Activated naive CD4-positive, alpha-beta T cell treated with anti-CD3 and anti-CD28 coated beads for 36 hours (primary cell): ENCODE measurements around the gene GCLC. TPM values are rescaled to one million over a fixed set of nuclear protein-coding genes. Genes with fewer than 3 reads are reported as not detected.

Source experiments
- CTCF ChIA-PET: fragments of 350-600 bp; sonication (Branson Sonifier 250); formaldehyde crosslinking; loops from one replicate; lab custom pipeline; 2021; ENCODE audit warnings: antibody characterized with exemption; lab: Charles Lee
- DNase-seq: peaks from one replicate; pipeline ENCODE4 v3.0.0-alpha.2; 2020
- H3K27ac Mint-ChIP-seq: one replicate; pipeline ENCODE4 v1.8.0; 2021; ENCODE audit warnings: mild to moderate bottlenecking, mixed read lengths
- H3K27me3 Mint-ChIP-seq: one replicate; pipeline ENCODE4 v1.8.0; 2021; ENCODE audit warnings: low read depth, mixed read lengths
- H3K36me3 Mint-ChIP-seq: one replicate; pipeline ENCODE4 v1.8.0; 2021; ENCODE audit warnings: low read depth, mixed read lengths
- H3K4me1 Mint-ChIP-seq: one replicate; pipeline ENCODE4 v1.8.0; 2021; ENCODE audit warnings: low read depth, mixed read lengths
- H3K4me3 Mint-ChIP-seq: one replicate; pipeline ENCODE4 v1.8.0; 2021; ENCODE audit warnings: mild to moderate bottlenecking, moderate library complexity, mixed read lengths
- H3K9me3 Mint-ChIP-seq: one replicate; pipeline ENCODE4 v1.8.0; 2021; ENCODE audit warnings: mixed read lengths
- intact Hi-C: fragments of 100-400 bp; cut with micrococcal nuclease; formaldehyde crosslinking; loops from one replicate; pipeline ENCODE4 v1.15.1; 2023
- total RNA-seq, 2 experiments: library from RNA; stranded (reverse); gene quantifications; one replicate each; pipeline ENCODE4 v1.2.3, GENCODE V29; 2021

Gene GCLC
- total RNA-seq, 2 experiments from 2014 or later = 13.9 to 18.1 TPM

- Mint-ChIP-seq H3K4me3 (no peak overlapping the region), H3K36me3 (peaks cover 10% of the 10 kb centered on the region), H3K4me1 (no peaks in the 10 kb centered on the region), H3K27me3 (no peaks in the 10 kb centered on the region), H3K27ac (no peak overlapping the region), H3K9me3 (no peaks in the 10 kb centered on the region)
- DNase-seq = no peak
- CTCF ChIA-PET = interaction anchor here (0.7 to 1.4 kb wide), 3 partner anchors 14 to 1273 kb away, joined by 3 read pairs; no protein-coding TSS in a partner anchor
- intact Hi-C loops = no loop called here
These were observed 26.0 kb downstream of the GCLC start for GRCh38 chr6:53518862-53519261.

DNA sequence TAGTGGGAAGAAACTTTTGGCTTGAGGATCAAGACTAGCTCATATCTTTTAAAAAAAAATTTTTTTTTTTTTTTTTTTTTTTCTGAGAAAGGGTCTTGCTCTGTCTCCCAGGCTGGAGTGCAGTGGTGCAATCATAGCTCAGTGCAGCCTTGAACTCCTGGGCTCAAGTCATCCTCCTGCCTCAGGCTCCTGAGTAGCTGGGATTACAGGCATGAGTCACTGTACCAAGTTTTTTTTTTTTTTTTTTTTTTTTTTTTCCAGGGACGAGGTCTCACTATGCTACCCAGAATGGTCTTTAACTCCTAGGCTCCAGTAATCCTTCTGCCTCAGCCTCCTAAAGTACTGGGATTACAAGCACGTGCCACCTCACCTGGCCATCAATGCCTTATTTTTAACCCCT, 27.9 kb downstream of the GCLC start:
- H3K4me1 Mint-ChIP-seq = no peaks in the 10 kb centered on the region

DNA sequence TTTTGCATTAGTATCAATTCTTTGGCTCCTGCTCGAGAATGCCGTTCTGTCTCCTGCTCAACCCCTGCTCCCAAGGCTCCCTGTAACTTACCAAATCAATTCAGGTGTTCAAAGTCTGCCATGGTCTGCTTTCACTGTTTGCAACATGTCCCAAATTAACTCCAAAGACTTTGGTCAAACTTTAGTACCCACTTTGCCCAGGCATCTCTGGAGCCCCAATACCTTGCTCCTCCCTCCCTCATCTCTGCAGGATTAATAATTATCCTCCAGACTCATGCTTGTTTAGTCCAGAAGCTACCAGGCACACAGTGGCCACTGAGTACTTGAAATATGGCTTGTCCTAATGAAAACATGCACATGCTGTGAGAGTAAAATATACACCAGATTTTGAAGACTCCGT, 30.2 kb downstream of the GCLC start:
- Mint-ChIP-seq H3K4me1 (no peaks in the 10 kb centered on the region), H3K27ac (no peak overlapping the region), H3K9me3 (no peaks in the 10 kb centered on the region), H3K27me3 (no peaks in the 10 kb centered on the region), H3K4me3 (no peak overlapping the region), H3K36me3 (peaks cover 15% of the 10 kb centered on the region)
- CTCF ChIA-PET = interaction anchor here (1.5 to 3.2 kb wide), 2 partner anchors 22 to 137 kb away, joined by 5 to 15 read pairs; no protein-coding TSS in a partner anchor
- intact Hi-C loops = no loop called here
- no peak for DNase-seq

More for the DNA sequence above, 27.9 kb downstream of the GCLC start:
- Mint-ChIP-seq H3K27ac (no peak overlapping the region), H3K4me3 (no peak overlapping the region), H3K36me3 (peaks cover 10% of the 10 kb centered on the region), H3K27me3 (no peaks in the 10 kb centered on the region), H3K9me3 (no peaks in the 10 kb centered on the region)
- intact Hi-C loops = no loop called here
- no peak for DNase-seq
- CTCF ChIA-PET = interaction anchor here (0.6 to 1.1 kb wide), 2 partner anchors 211 to 409 kb away, joined by 3 to 5 read pairs; no protein-coding TSS in a partner anchor

DNA sequence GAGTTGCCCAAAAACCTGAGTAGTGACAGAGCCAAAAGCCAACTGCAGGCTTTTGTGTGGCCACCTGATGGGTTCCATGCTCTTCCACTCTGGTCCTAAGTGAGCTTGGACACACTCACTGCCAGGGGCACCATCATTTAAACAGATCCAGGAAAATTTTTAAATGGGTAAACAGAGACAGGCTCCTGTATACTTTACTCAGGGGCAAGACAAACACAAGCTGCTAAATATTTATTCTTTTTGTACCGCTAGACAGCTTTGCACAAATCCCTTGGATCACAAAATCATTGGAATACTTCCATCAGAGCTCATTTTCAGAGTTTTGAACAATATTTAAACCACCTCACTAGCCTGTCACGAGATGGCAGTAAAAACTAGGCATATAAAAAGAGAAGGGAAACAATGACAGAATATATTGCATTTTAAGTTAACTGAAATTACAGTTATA, 31.4 kb downstream of the GCLC start:
- H3K4me1 Mint-ChIP-seq = no peaks in the 10 kb centered on the region
- no peaks in the 10 kb centered on the region for H3K27me3 Mint-ChIP-seq
- CTCF ChIA-PET = interaction anchor here (0.6 to 3.2 kb wide), 6 partner anchors 11 to 341 kb away, joined by 3 to 15 read pairs (median 4); no protein-coding TSS in a partner anchor
- DNase-seq = no peak
- H3K27ac Mint-ChIP-seq = no peak overlapping the region
- no peak overlapping the region for H3K4me3 Mint-ChIP-seq
- H3K9me3 Mint-ChIP-seq = no peaks in the 10 kb centered on the region
- H3K36me3 Mint-ChIP-seq = peaks cover 14% of the 10 kb centered on the region
- intact Hi-C loops = no loop called here

DNA sequence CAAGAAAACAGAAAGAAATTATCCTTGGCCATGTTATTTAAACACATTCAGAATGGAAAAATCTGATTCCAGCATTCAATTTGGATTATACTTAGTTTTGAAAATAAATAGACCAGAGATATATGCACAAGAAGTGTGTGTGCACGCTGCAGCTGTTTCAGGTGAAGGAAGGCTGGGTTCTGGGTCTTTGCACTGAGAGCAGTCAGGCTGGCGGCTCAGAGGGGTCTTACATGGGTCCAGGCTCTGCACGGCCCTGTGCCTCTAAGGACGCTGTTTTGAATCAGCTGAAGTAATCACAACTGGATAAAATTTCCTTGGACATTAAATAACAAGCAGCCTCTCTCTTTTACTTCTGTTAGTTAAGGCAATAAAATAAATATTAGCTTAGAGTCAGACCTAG, 31.8 kb downstream of the GCLC start:
- Mint-ChIP-seq H3K36me3 (peaks cover 18% of the 10 kb centered on the region), H3K27ac (no peak overlapping the region), H3K4me3 (no peak overlapping the region), H3K27me3 (no peaks in the 10 kb centered on the region), H3K4me1 (no peaks in the 10 kb centered on the region), H3K9me3 (no peaks in the 10 kb centered on the region)
- intact Hi-C loops = no loop called here
- CTCF ChIA-PET = interaction anchor here (0.6 to 3.2 kb wide), 6 partner anchors 11 to 341 kb away, joined by 3 to 15 read pairs (median 4); no protein-coding TSS in a partner anchor
- no peak for DNase-seq

GRCh38 chr6:53512626-53513025, 32.3 kb downstream of the GCLC start:
- CTCF ChIA-PET = interaction anchor here (3.2 kb wide), 1 partner anchor 20 kb away, joined by 15 read pairs; no protein-coding TSS in a partner anchor
- Mint-ChIP-seq H3K4me1 (no peaks in the 10 kb centered on the region), H3K4me3 (no peak overlapping the region), H3K27me3 (no peaks in the 10 kb centered on the region), H3K36me3 (peaks cover 18% of the 10 kb centered on the region), H3K9me3 (no peaks in the 10 kb centered on the region), H3K27ac (no peak overlapping the region)
- no peak for DNase-seq
- intact Hi-C loops = no loop called here

GRCh38 chr6:53510746-53511145, 34.2 kb downstream of the GCLC start:
- Mint-ChIP-seq H3K27me3 (no peaks in the 10 kb centered on the region), H3K9me3 (no peaks in the 10 kb centered on the region), H3K4me1 (no peaks in the 10 kb centered on the region), H3K27ac (no peak overlapping the region), H3K36me3 (peaks cover 16% of the 10 kb centered on the region), H3K4me3 (no peak overlapping the region)
- no peak for DNase-seq
- intact Hi-C loops = no loop called here
- CTCF ChIA-PET = interaction anchor here (0.6 to 1.0 kb wide), 3 partner anchors 17 to 331 kb away, joined by 3 read pairs; no protein-coding TSS in a partner anchor

GRCh38 chr6:53506872-53507271, 38.0 kb downstream of the GCLC start:
- no peak for DNase-seq
- CTCF ChIA-PET = interaction anchor here (1.6 kb wide), 1 partner anchor 14 kb away, joined by 6 read pairs; no protein-coding TSS in a partner anchor
- H3K9me3 Mint-ChIP-seq = no peaks in the 10 kb centered on the region
- H3K27me3 Mint-ChIP-seq = no peaks in the 10 kb centered on the region
- no peaks in the 10 kb centered on the region for H3K4me1 Mint-ChIP-seq
- intact Hi-C loops = no loop called here
- H3K4me3 Mint-ChIP-seq = no peak overlapping the region
- H3K27ac Mint-ChIP-seq = no peak overlapping the region
- peaks cover 27% of the 10 kb centered on the region for H3K36me3 Mint-ChIP-seq

GRCh38 chr6:53504512-53504911, 40.4 kb downstream of the GCLC start:
- Mint-ChIP-seq H3K9me3 (no peaks in the 10 kb centered on the region), H3K4me3 (no peak overlapping the region), H3K4me1 (no peaks in the 10 kb centered on the region), H3K27ac (no peak overlapping the region), H3K36me3 (peaks cover 23% of the 10 kb centered on the region), H3K27me3 (no peaks in the 10 kb centered on the region)
- intact Hi-C loops = no loop called here
- no peak for DNase-seq
- CTCF ChIA-PET = interaction anchor here (0.9 to 3.9 kb wide), 3 partner anchors 12 to 224 kb away, joined by 3 to 14 read pairs (median 8); no protein-coding TSS in a partner anchor

- Mint-ChIP-seq H3K4me1 (no peaks in the 10 kb centered on the region), H3K4me3 (no peak overlapping the region), H3K27ac (no peak overlapping the region), H3K9me3 (no peaks in the 10 kb centered on the region), H3K27me3 (no peaks in the 10 kb centered on the region), H3K36me3 (peaks cover 19% of the 10 kb centered on the region)
- DNase-seq = no peak
- intact Hi-C loops = no loop called here
- CTCF ChIA-PET = interaction anchor here (2.3 to 3.9 kb wide), 3 partner anchors 10 to 225 kb away, joined by 7 to 14 read pairs (median 8); no protein-coding TSS in a partner anchor
These were observed 41.8 kb downstream of the GCLC start for GRCh38 chr6:53503060-53503459.

- DNase-seq = no peak
- Mint-ChIP-seq H3K4me3 (no peak overlapping the region), H3K4me1 (no peaks in the 10 kb centered on the region), H3K36me3 (peaks cover 21% of the 10 kb centered on the region), H3K9me3 (no peaks in the 10 kb centered on the region), H3K27ac (no peak overlapping the region), H3K27me3 (no peaks in the 10 kb centered on the region)
- intact Hi-C loops = no loop called here
- CTCF ChIA-PET = interaction anchor here (1.3 to 2.3 kb wide), 3 partner anchors 9 to 227 kb away, joined by 5 to 7 read pairs (median 7); no protein-coding TSS in a partner anchor
These were observed 43.5 kb downstream of the GCLC start for GRCh38 chr6:53501432-53501831.

GRCh38 chr6:53500095-53500494, 44.8 kb downstream of the GCLC start:
- Mint-ChIP-seq H3K27me3 (no peaks in the 10 kb centered on the region), H3K4me1 (no peaks in the 10 kb centered on the region), H3K27ac (no peak overlapping the region), H3K36me3 (peaks cover 13% of the 10 kb centered on the region), H3K9me3 (no peaks in the 10 kb centered on the region), H3K4me3 (no peak overlapping the region)
- DNase-seq = no peak
- intact Hi-C loops = no loop called here
- CTCF ChIA-PET = interaction anchor here (0.5 kb wide), 1 partner anchor 23 kb away, joined by 3 read pairs; no protein-coding TSS in a partner anchor

- H3K36me3 Mint-ChIP-seq = peaks cover 7% of the 10 kb centered on the region
These were observed 45.8 kb downstream of the GCLC start for GRCh38 chr6:53499094-53499493.

More at GRCh38 chr6:53499094-53499493, 45.8 kb downstream of the GCLC start:
- Mint-ChIP-seq H3K27ac (no peak overlapping the region), H3K4me3 (no peak overlapping the region), H3K4me1 (no peaks in the 10 kb centered on the region), H3K9me3 (no peaks in the 10 kb centered on the region), H3K27me3 (no peaks in the 10 kb centered on the region)
- CTCF ChIA-PET = no interaction called here
- DNase-seq = no peak
- intact Hi-C loops = loop anchor here (10.0 kb wide), 1 partner anchor 456 kb away; no protein-coding TSS in a partner anchor
